BJ (cell line): ENCODE results near the gene SEZ6L. TPM values are rescaled to one million over a fixed set of nuclear protein-coding genes. Genes with fewer than 3 reads are reported as not detected.

Experiments used
- CTCF ChIA-PET: fragments of 350-600 bp; formaldehyde crosslinking; extraction: SDS; loops from one replicate; lab custom pipeline; 2021; ENCODE audit warnings: antibody characterized with exemption, inconsistent platforms; lab: Yijun Ruan, JAX
- POLR2A ChIA-PET: fragments of 300-600 bp; sonication (Branson Sonifier 250); formaldehyde crosslinking; extraction: SDS; loops from one replicate; lab custom pipeline; 2021; ENCODE audit warnings: antibody characterized with exemption; lab: Charles Lee
- DNase-seq: peaks from one replicate; pipeline ENCODE4 v3.0.0-alpha.2; 2011; ENCODE audit warnings: low read depth
- H3K27me3 ChIP-seq: 2 replicates; pipeline ENCODE4 v1.6.0; 2011; ENCODE audit warnings: low read length; ENCODE audit not compliant: control insufficient read depth, insufficient read depth
- H3K36me3 ChIP-seq: 2 replicates; pipeline ENCODE4 v1.5.1; 2011; ENCODE audit warnings: low read length; ENCODE audit not compliant: control insufficient read depth, insufficient read depth
- H3K4me3 ChIP-seq: 2 replicates; pipeline ENCODE4 v1.5.1; 2011; ENCODE audit warnings: low read depth, mild to moderate bottlenecking, control low read depth, low read length
- polyA plus RNA-seq: library from polyadenylated mRNA; depleted of rRNA; stranded (reverse); fragments of >200 nt; gene quantifications from 2 replicates; pipeline ENCODE4 v1.2.3, GENCODE V29; 2011
- TF ChIP-seq, protein P1 (sequence below): IDR thresholded peaks from 2 replicates; pipeline ENCODE4 v1.5.1; 2011; ENCODE audit warnings: low read depth, mild to moderate bottlenecking, control low read depth, inconsistent platforms, low read length, moderate library complexity; ENCODE audit not compliant: insufficient read depth

Gene SEZ6L
- polyA plus RNA-seq, 1 experiment, result 0.04 TPM

- TF ChIP-seq, protein P1, sequence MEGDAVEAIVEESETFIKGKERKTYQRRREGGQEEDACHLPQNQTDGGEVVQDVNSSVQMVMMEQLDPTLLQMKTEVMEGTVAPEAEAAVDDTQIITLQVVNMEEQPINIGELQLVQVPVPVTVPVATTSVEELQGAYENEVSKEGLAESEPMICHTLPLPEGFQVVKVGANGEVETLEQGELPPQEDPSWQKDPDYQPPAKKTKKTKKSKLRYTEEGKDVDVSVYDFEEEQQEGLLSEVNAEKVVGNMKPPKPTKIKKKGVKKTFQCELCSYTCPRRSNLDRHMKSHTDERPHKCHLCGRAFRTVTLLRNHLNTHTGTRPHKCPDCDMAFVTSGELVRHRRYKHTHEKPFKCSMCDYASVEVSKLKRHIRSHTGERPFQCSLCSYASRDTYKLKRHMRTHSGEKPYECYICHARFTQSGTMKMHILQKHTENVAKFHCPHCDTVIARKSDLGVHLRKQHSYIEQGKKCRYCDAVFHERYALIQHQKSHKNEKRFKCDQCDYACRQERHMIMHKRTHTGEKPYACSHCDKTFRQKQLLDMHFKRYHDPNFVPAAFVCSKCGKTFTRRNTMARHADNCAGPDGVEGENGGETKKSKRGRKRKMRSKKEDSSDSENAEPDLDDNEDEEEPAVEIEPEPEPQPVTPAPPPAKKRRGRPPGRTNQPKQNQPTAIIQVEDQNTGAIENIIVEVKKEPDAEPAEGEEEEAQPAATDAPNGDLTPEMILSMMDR, result no peak
- no peak overlapping the region for H3K4me3 ChIP-seq
- no peaks in the 10 kb centered on the region for H3K36me3 ChIP-seq
- DNase-seq, result no peak
- POLR2A ChIA-PET, result no interaction called here
- peaks cover 23% of the 10 kb centered on the region for H3K27me3 ChIP-seq
- CTCF ChIA-PET, result interaction anchor here (0.9 to 1.0 kb wide), 3 partner anchors 108 to 164 kb away, joined by 3 to 4 read pairs (median 3); no protein-coding TSS in a partner anchor
Observed at GRCh38 chr22:26168330-26168851, 871 bp upstream of the SEZ6L start.

DNA sequence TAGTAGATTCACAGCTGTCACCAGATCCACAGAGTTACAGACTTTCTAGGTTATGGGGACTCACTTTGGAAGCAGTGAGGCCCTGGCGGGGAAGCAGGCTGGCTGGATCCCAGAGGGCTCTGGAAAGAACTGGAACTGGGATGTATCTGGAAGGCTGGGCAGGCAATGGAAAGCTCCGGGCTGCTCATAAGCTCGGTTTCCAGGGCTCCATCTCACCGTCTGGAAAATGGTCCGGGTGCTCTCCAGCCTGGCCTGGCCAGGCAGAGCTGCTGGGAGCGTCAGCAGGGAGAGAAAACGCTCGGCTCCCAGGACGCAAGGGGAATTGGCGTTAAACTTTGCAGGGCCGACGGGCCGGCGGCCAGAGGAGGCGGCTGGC lies 335 bp upstream of the SEZ6L start:
- no peaks in the 10 kb centered on the region for H3K36me3 ChIP-seq
- DNase-seq, result no peak
- TF ChIP-seq, protein P1, result no peak
- no peak overlapping the region for H3K4me3 ChIP-seq
- H3K27me3 ChIP-seq, result peaks cover 23% of the 10 kb centered on the region
- POLR2A ChIA-PET, result no interaction called here
- CTCF ChIA-PET, result interaction anchor here (0.9 kb wide), 1 partner anchor 163 kb away, joined by 3 read pairs; no protein-coding TSS in a partner anchor

- ChIA-PET CTCF (interaction anchor here (0.7 to 1.6 kb wide), 2 partner anchors 152 to 624 kb away, joined by 3 read pairs; no protein-coding TSS in a partner anchor), POLR2A (no interaction called here)
- Histone ChIP-seq H3K36me3 (no peaks in the 10 kb centered on the region), H3K4me3 (no peak overlapping the region), H3K27me3 (peaks cover 23% of the 10 kb centered on the region)
- DNase-seq, result no peak
- TF ChIP-seq, protein P1, result no peak
Observed at GRCh38 chr22:26170112-26170492, 840 bp downstream of the SEZ6L start.

- Histone ChIP-seq H3K36me3 (no peaks in the 10 kb centered on the region), H3K27me3 (peaks cover 23% of the 10 kb centered on the region), H3K4me3 (no peak overlapping the region)
- no peak for DNase-seq
- POLR2A ChIA-PET, result no interaction called here
- TF ChIP-seq, protein P1, result no peak
- CTCF ChIA-PET, result interaction anchor here (0.7 to 2.1 kb wide), 3 partner anchors 11 to 625 kb away, joined by 3 to 17 read pairs (median 3); no protein-coding TSS in a partner anchor
Observed at GRCh38 chr22:26170795-26171580, 1.7 kb downstream of the SEZ6L start.

GRCh38 chr22:26172389-26172990 lies 3.2 kb downstream of the SEZ6L start:
- Histone ChIP-seq H3K36me3 (no peaks in the 10 kb centered on the region), H3K27me3 (peaks cover 23% of the 10 kb centered on the region), H3K4me3 (no peak overlapping the region)
- TF ChIP-seq, protein P1, result peak; percentile 76
- ChIA-PET POLR2A (interaction anchor here (0.6 kb wide), 1 partner anchor 150 kb away, joined by 3 read pairs; no protein-coding TSS in a partner anchor), CTCF (interaction anchor here (0.5 to 2.1 kb wide), 31 partner anchors 9 to 1124 kb away, joined by 3 to 17 read pairs (median 4); no protein-coding TSS in a partner anchor)
- no peak for DNase-seq
